ENCODE measurements around the gene APOBEC3H. TPM values are rescaled to one million over a fixed set of nuclear protein-coding genes. Genes with fewer than 3 reads are reported as not detected.
"Not testable (repeated sequence)": the region's sequence is repeated elsewhere in the genome, so short reads cannot be mapped to it uniquely, and the experiment has no call there.

Gene APOBEC3H
- total and polyA plus RNA-seq, 2 experiments from 2014 or later, result not detected

GRCh38 chr22:39073981-39074380 is 23.1 kb upstream of the APOBEC3H start:
- peak overlapping the region; percentile 45; the same call in 1 of the 2 replicates for H3K27ac Mint-ChIP-seq

GRCh38 chr22:39076155-39077025 is 20.7 kb upstream of the APOBEC3H start:
- not testable (repeated sequence) for H3K9me2 ChIP-seq (ENCODE audit: insufficient read depth); H3K27ac ChIP-seq (ENCODE audit: low read depth); H3K36me3 Mint-ChIP-seq (ENCODE audit: low read depth); H2AFZ ChIP-seq; DNase-seq (ENCODE audit: low spot score); H3K36me3 ChIP-seq (ENCODE audit: insufficient read depth); H3K27me3 ChIP-seq (ENCODE audit: insufficient read depth); H3K79me2 ChIP-seq (replicated peaks; ENCODE audit: insufficient read depth); H4K20me1 ChIP-seq (replicated peaks; ENCODE audit: insufficient read depth); H3K9me3 Mint-ChIP-seq; H3K27ac Mint-ChIP-seq; H3F3A ChIP-seq (replicated peaks; ENCODE audit: low read depth)
- ATAC-seq, result peak; percentile 91
- H3K4me3 ChIP-seq, result peak overlapping the region; percentile 42; the same call in 1 of the 2 replicates
- Mint-ChIP-seq H3K4me3 (peak overlapping the region; percentile 50; the same call in 2 of the 3 replicates), H3K4me1 (peaks cover 28% of the 10 kb centered on the region), H3K27me3 (ENCODE audit: insufficient read depth, low read depth, poor library complexity) (peaks cover 20% of the 10 kb centered on the region)
- peak overlapping the region; percentile 65 for H3K4me2 ChIP-seq
- H3K4me1 ChIP-seq (ENCODE audit: insufficient read depth), result peaks cover 13% of the 10 kb centered on the region

More at GRCh38 chr22:39073981-39074380, 23.1 kb upstream of the APOBEC3H start:
- Mint-ChIP-seq H3K27me3 (ENCODE audit: insufficient read depth, low read depth, poor library complexity) (peaks cover 22% of the 10 kb centered on the region), H3K36me3 (ENCODE audit: low read depth) (no peaks in the 10 kb centered on the region), H3K9me3 (no peaks in the 10 kb centered on the region; the same call in 2 of the 3 replicates), H3K4me3 (no peak overlapping the region), H3K4me1 (peaks cover 37% of the 10 kb centered on the region)
- no peak overlapping the region for H3K4me2 ChIP-seq
- ATAC-seq (no peak), DNase-seq (ENCODE audit: low spot score) (no peak)
- peaks cover 22% of the 10 kb centered on the region for H3K4me1 ChIP-seq (ENCODE audit: insufficient read depth)
- 0 out of 2 replicates have a peak, but pooled peaks cover 3% of the 10 kb centered on the region for H3F3A ChIP-seq (replicated peaks; ENCODE audit: low read depth)
- H2AFZ ChIP-seq, result no peak overlapping the region
- no peaks in the 10 kb centered on the region for H3K79me2 ChIP-seq (replicated peaks; ENCODE audit: insufficient read depth)
- no peak for TF ChIP-seq JUNB (IDR thresholded peaks at IDR 0.05; ENCODE audit: unreplicated experiment)
- 0 out of 2 replicates have a peak, but pooled peaks have one; percentile 21 for TF ChIP-seq NANOG (IDR thresholded peaks at IDR 0.05; ENCODE audit: borderline replicate concordance)
- H3K27me3 ChIP-seq (ENCODE audit: insufficient read depth), result no peaks in the 10 kb centered on the region
- H3K9me2 ChIP-seq (ENCODE audit: insufficient read depth), result no peaks in the 10 kb centered on the region
- no peaks in the 10 kb centered on the region for H4K20me1 ChIP-seq (replicated peaks; ENCODE audit: insufficient read depth)
- no peak overlapping the region for H3K4me3 ChIP-seq
- H3K36me3 ChIP-seq (ENCODE audit: insufficient read depth), result no peaks in the 10 kb centered on the region
- H3K27ac ChIP-seq (ENCODE audit: low read depth), result no peak overlapping the region

GRCh38 chr22:39077026-39077840 is 19.8 kb upstream of the APOBEC3H start, which contains the start of gene APOBEC3G:
TSS of gene APOBEC3G (plus strand) at chr22:39077275. CDS start at chr22:39077362, 87 bp downstream.
- not testable (repeated sequence) for DNase-seq (ENCODE audit: low spot score); H2AFZ ChIP-seq; H3K36me3 ChIP-seq (ENCODE audit: insufficient read depth); H3K27ac Mint-ChIP-seq; H4K20me1 ChIP-seq (replicated peaks; ENCODE audit: insufficient read depth); H3K9me2 ChIP-seq (ENCODE audit: insufficient read depth); H3K79me2 ChIP-seq (replicated peaks; ENCODE audit: insufficient read depth); H3K27ac ChIP-seq (ENCODE audit: low read depth); H3K36me3 Mint-ChIP-seq (ENCODE audit: low read depth); H3K9me3 Mint-ChIP-seq; ATAC-seq; H3K27me3 ChIP-seq (ENCODE audit: insufficient read depth); H3F3A ChIP-seq (replicated peaks; ENCODE audit: low read depth)
- peaks cover 34% of the 10 kb centered on the region for H3K4me1 Mint-ChIP-seq
- Histone ChIP-seq H3K4me3 (peak within 1 kb of the TSS; percentile 42; the same call in 1 of the 2 replicates), H3K4me2 (peak within 1 kb of the TSS; percentile 73), H3K4me1 (ENCODE audit: insufficient read depth) (peaks cover 13% of the 10 kb centered on the region)
- peak within 1 kb of the TSS; percentile 50; the same call in 2 of the 3 replicates for H3K4me3 Mint-ChIP-seq
- peaks cover 21% of the 10 kb centered on the region for H3K27me3 Mint-ChIP-seq (ENCODE audit: insufficient read depth, low read depth, poor library complexity)

GRCh38 chr22:39077912-39078311 is 19.1 kb upstream of the APOBEC3H start:
- Mint-ChIP-seq H3K27me3 (ENCODE audit: insufficient read depth, low read depth, poor library complexity) (peaks cover 22% of the 10 kb centered on the region), H3K4me1 (peaks cover 32% of the 10 kb centered on the region)
- not testable (repeated sequence) for H3K4me3 Mint-ChIP-seq; ATAC-seq; DNase-seq (ENCODE audit: low spot score); H3K27me3 ChIP-seq (ENCODE audit: insufficient read depth); H3K4me3 ChIP-seq; H3K4me2 ChIP-seq; H3K36me3 Mint-ChIP-seq (ENCODE audit: low read depth); H3K79me2 ChIP-seq (replicated peaks; ENCODE audit: insufficient read depth); H3K27ac ChIP-seq (ENCODE audit: low read depth); H4K20me1 ChIP-seq (replicated peaks; ENCODE audit: insufficient read depth); H3F3A ChIP-seq (replicated peaks; ENCODE audit: low read depth); H3K9me3 Mint-ChIP-seq; H3K9me2 ChIP-seq (ENCODE audit: insufficient read depth); H2AFZ ChIP-seq; H3K36me3 ChIP-seq (ENCODE audit: insufficient read depth); H3K27ac Mint-ChIP-seq
- peaks cover 13% of the 10 kb centered on the region for H3K4me1 ChIP-seq (ENCODE audit: insufficient read depth)
